Osteocyte (in vitro differentiated cells): ENCODE measurements around the gene SMYD1. TPM values are rescaled to one million over a fixed set of nuclear protein-coding genes. Genes with fewer than 3 reads are reported as not detected.

Source experiments
- DNase-seq: peaks from one replicate; pipeline ENCODE4 v3.0.0; 2021; ENCODE audit warnings: mixed read lengths; ENCODE audit not compliant: unreplicated experiment; ENCODE audit errors: extremely low spot score
- H3K27ac Mint-ChIP-seq: one replicate; pipeline ENCODE4 v1.8.0; 2021; ENCODE audit warnings: mild to moderate bottlenecking, mixed read lengths; ENCODE audit not compliant: unreplicated experiment
- H3K27me3 Mint-ChIP-seq: one replicate; pipeline ENCODE4 v1.8.0; 2021; ENCODE audit warnings: mixed read lengths; ENCODE audit not compliant: unreplicated experiment
- H3K36me3 Mint-ChIP-seq: one replicate; pipeline ENCODE4 v1.8.0; 2021; ENCODE audit warnings: mixed read lengths; ENCODE audit not compliant: unreplicated experiment
- H3K4me1 Mint-ChIP-seq: one replicate; pipeline ENCODE4 v1.8.0; 2021; ENCODE audit warnings: mixed read lengths; ENCODE audit not compliant: unreplicated experiment
- H3K4me3 Mint-ChIP-seq: one replicate; pipeline ENCODE4 v1.8.0; 2021; ENCODE audit warnings: mild to moderate bottlenecking, moderate library complexity, mixed read lengths; ENCODE audit not compliant: unreplicated experiment
- H3K9me3 Mint-ChIP-seq: one replicate; pipeline ENCODE4 v1.8.0; 2021; ENCODE audit warnings: mixed read lengths; ENCODE audit not compliant: unreplicated experiment
- CTCF ChIP-seq: fragments of 200-600 bp; sonication (generic); IDR thresholded peaks from 2 replicates; pipeline ENCODE4 v1.5.0; 2021; ENCODE audit warnings: antibody characterized with exemption, mild to moderate bottlenecking, moderate library complexity
- total RNA-seq: library from RNA; stranded (reverse); gene quantifications from 2 replicates; pipeline ENCODE4 v1.2.1, GENCODE V29; 2021

The SMYD1 gene
- total RNA-seq, 1 donor from 2014 or later: not detected

GRCh38 chr2:88116669-88117432 lies 49.2 kb downstream of the SMYD1 start:
- no peaks in the 10 kb centered on the region for H3K4me1 Mint-ChIP-seq
- peaks cover 16% of the 10 kb centered on the region for H3K27me3 Mint-ChIP-seq
- no peak overlapping the region for H3K4me3 Mint-ChIP-seq
- H3K36me3 Mint-ChIP-seq: no peaks in the 10 kb centered on the region
- no peak overlapping the region for H3K27ac Mint-ChIP-seq
- no peak for TF ChIP-seq CTCF
- H3K9me3 Mint-ChIP-seq: no peaks in the 10 kb centered on the region
- DNase-seq: no peak

GRCh38 chr2:88117973-88118372 lies 50.3 kb downstream of the SMYD1 start:
- H3K36me3 Mint-ChIP-seq: no peaks in the 10 kb centered on the region
- H3K27ac Mint-ChIP-seq: no peak overlapping the region
- no peak overlapping the region for H3K4me3 Mint-ChIP-seq
- H3K9me3 Mint-ChIP-seq: no peaks in the 10 kb centered on the region
- H3K27me3 Mint-ChIP-seq: peaks cover 23% of the 10 kb centered on the region
- H3K4me1 Mint-ChIP-seq: no peaks in the 10 kb centered on the region
- DNase-seq: no peak
- no peak for TF ChIP-seq CTCF

- Mint-ChIP-seq H3K4me1 (no peaks in the 10 kb centered on the region), H3K9me3 (no peaks in the 10 kb centered on the region), H3K4me3 (no peak overlapping the region), H3K27ac (no peak overlapping the region), H3K27me3 (peaks cover 29% of the 10 kb centered on the region), H3K36me3 (no peaks in the 10 kb centered on the region)
- TF ChIP-seq CTCF: no peak
- DNase-seq: no peak
Measured at GRCh38 chr2:88121678-88122077, 54.1 kb downstream of the SMYD1 start.

GRCh38 chr2:88122141-88122884 lies 54.7 kb downstream of the SMYD1 start:
- H3K27me3 Mint-ChIP-seq: peaks cover 29% of the 10 kb centered on the region
- no peak overlapping the region for H3K4me3 Mint-ChIP-seq
- H3K4me1 Mint-ChIP-seq: no peaks in the 10 kb centered on the region
- H3K27ac Mint-ChIP-seq: no peak overlapping the region
- no peak for DNase-seq
- no peaks in the 10 kb centered on the region for H3K36me3 Mint-ChIP-seq
- no peaks in the 10 kb centered on the region for H3K9me3 Mint-ChIP-seq
- TF ChIP-seq CTCF: no peak
